ENCODE measurements around the gene NAV3. TPM values are rescaled to one million over a fixed set of nuclear protein-coding genes. Genes with fewer than 3 reads are reported as not detected.

NAV3 gene
- polyA plus RNA-seq, 3 donors = 0.11 TPM; not detected in 2

DNA sequence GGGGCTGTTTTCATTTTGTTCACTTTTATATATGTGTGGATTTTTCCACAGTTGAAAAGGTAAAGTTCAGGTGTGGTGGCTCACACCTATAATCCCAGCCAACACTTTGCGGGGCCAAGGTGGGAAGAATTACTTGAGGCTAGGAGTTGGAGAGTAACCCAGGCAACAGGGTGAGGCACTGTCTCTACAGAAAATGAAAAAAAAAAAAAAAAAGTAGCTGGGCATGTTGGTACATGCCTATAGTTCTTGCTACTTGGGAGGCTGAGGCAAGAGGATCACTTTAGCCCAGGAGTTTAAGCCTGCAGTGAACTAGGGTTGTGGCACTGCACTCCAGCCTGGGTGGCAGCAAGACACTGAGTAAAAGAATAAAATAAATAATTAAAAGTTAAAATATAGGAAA is 326.5 kb downstream of the NAV3 start:
- H3K4me3 Mint-ChIP-seq = no peak overlapping the region
- WGBS (ENCODE audit: insufficient coverage) = no CpG with 5 or more reads among the region's 1 CpG
- Histone ChIP-seq H3K79me2 (ENCODE audit: insufficient read depth, low read length) (no peaks in the 10 kb centered on the region), H3K9me3 (replicated peaks in 1 of 2; ENCODE audit: control insufficient read depth in 1 of 2, insufficient read depth in 1 of 2, low read length in 2 of 2) (no peaks in the 10 kb centered on the region), H2AFZ (ENCODE audit: insufficient read depth, low read depth, low read length, poor library complexity, severe bottlenecking) (no peak overlapping the region), H3K4me3 (replicated peaks in 1 of 3; ENCODE audit: low read depth in 2 of 3, low read length in 3 of 3) (no peak overlapping the region), H3K9ac (ENCODE audit: insufficient read depth, low read length, poor library complexity, severe bottlenecking) (no peak overlapping the region), H3K36me3 (replicated peaks in 1 of 2; ENCODE audit: control insufficient read depth in 1 of 2, insufficient read depth in 2 of 2, low read length in 2 of 2) (no peaks in the 10 kb centered on the region), H3K27ac (ENCODE audit: low read depth in 1 of 2, low read length in 2 of 2) (no peak overlapping the region), H3K4me1 (ENCODE audit: control insufficient read depth in 1 of 2, insufficient read depth in 2 of 2, low read length in 2 of 2) (no peaks in the 10 kb centered on the region), H4K20me1 (ENCODE audit: insufficient read depth, low read length) (no peaks in the 10 kb centered on the region), H3K4me2 (replicated peaks; ENCODE audit: extremely low read depth, low read length, poor library complexity, severe bottlenecking) (no peak overlapping the region), H3K27me3 (ENCODE audit: control insufficient read depth in 2 of 2, insufficient read depth in 2 of 2, low read length in 2 of 2) (no peaks in the 10 kb centered on the region)
- H3K4me1 Mint-ChIP-seq = no peaks in the 10 kb centered on the region
- H3K27me3 Mint-ChIP-seq (ENCODE audit: low read depth in 3 of 3) = peaks cover 0 to 4% (median 2%) of the 10 kb centered on the region in 3 donors
- DNase-seq = no peak
- no peak for TF ChIP-seq CTCF (IDR thresholded peaks at IDR 0.05)
- peaks cover 0 to 2% (median 0%) of the 10 kb centered on the region in 7 donors for H3K9me3 Mint-ChIP-seq
- H3K27ac Mint-ChIP-seq = no peak overlapping the region
- intact Hi-C loops (cut with micrococcal nuclease) = no loop called here
- H3K36me3 Mint-ChIP-seq = no peaks in the 10 kb centered on the region

- Histone ChIP-seq H3K9ac (ENCODE audit: insufficient read depth, low read length, poor library complexity, severe bottlenecking) (no peak overlapping the region), H4K20me1 (ENCODE audit: insufficient read depth, low read length) (no peaks in the 10 kb centered on the region), H3K9me3 (replicated peaks in 1 of 2; ENCODE audit: control insufficient read depth in 1 of 2, insufficient read depth in 1 of 2, low read length in 2 of 2) (no peaks in the 10 kb centered on the region), H2AFZ (ENCODE audit: insufficient read depth, low read depth, low read length, poor library complexity, severe bottlenecking) (no peak overlapping the region), H3K27me3 (ENCODE audit: control insufficient read depth in 2 of 2, insufficient read depth in 2 of 2, low read length in 2 of 2) (no peaks in the 10 kb centered on the region), H3K4me1 (ENCODE audit: control insufficient read depth in 1 of 2, insufficient read depth in 2 of 2, low read length in 2 of 2) (no peaks in the 10 kb centered on the region), H3K4me3 (replicated peaks in 1 of 3; ENCODE audit: low read depth in 2 of 3, low read length in 3 of 3) (no peak overlapping the region), H3K79me2 (ENCODE audit: insufficient read depth, low read length) (no peaks in the 10 kb centered on the region), H3K4me2 (replicated peaks; ENCODE audit: extremely low read depth, low read length, poor library complexity, severe bottlenecking) (no peak overlapping the region), H3K27ac (ENCODE audit: low read depth in 1 of 2, low read length in 2 of 2) (no peak overlapping the region), H3K36me3 (replicated peaks in 1 of 2; ENCODE audit: control insufficient read depth in 1 of 2, insufficient read depth in 2 of 2, low read length in 2 of 2) (no peaks in the 10 kb centered on the region)
- peaks cover 0 to 5% (median 4%) of the 10 kb centered on the region in 3 donors for H3K27me3 Mint-ChIP-seq (ENCODE audit: low read depth in 3 of 3)
- no peaks in the 10 kb centered on the region for H3K9me3 Mint-ChIP-seq
- no peak overlapping the region for H3K27ac Mint-ChIP-seq
- DNase-seq = no peak
- no peak for TF ChIP-seq CTCF (IDR thresholded peaks at IDR 0.05)
- no peaks in the 10 kb centered on the region for H3K36me3 Mint-ChIP-seq
- no peaks in the 10 kb centered on the region for H3K4me1 Mint-ChIP-seq
- intact Hi-C loops (cut with micrococcal nuclease) = no loop called here
- whole genome bisulfite sequencing (ENCODE audit: insufficient coverage) = no CpG with 5 or more reads among the region's 1 CpG
- no peak overlapping the region for H3K4me3 Mint-ChIP-seq
Observed at GRCh38 chr12:78164154-78164553, 333.5 kb downstream of the NAV3 start.

Measured in CD14-positive monocyte (primary cell).